HG02759 (cell line): ENCODE data around the gene EPHB6.

Experiments
- ATAC-seq: cut with Tn5 transposase; IDR thresholded peaks from one replicate; pipeline ENCODE4 v1.9.1; 2021; ENCODE audit warnings: mild to moderate bottlenecking, moderate library complexity; ENCODE audit not compliant: unreplicated experiment

Gene EPHB6

GRCh38 chr7:142894112-142894984, 39.5 kb downstream of the EPHB6 start:
- ATAC-seq = no peak

GRCh38 chr7:142894985-142895593, 40.2 kb downstream of the EPHB6 start:
- no peak for ATAC-seq

GRCh38 chr7:142896151-142896550, 41.3 kb downstream of the EPHB6 start:
- no peak for ATAC-seq

- no peak for ATAC-seq
Observed at GRCh38 chr7:142896741-142897379, 42.0 kb downstream of the EPHB6 start.

GRCh38 chr7:142897691-142898090, 42.8 kb downstream of the EPHB6 start:
- ATAC-seq = no peak

- ATAC-seq = no peak
Observed at GRCh38 chr7:142898377-142899170, 43.7 kb downstream of the EPHB6 start.

GRCh38 chr7:142899661-142900060, 44.8 kb downstream of the EPHB6 start:
- no peak for ATAC-seq

GRCh38 chr7:142901426-142902259, 46.8 kb downstream of the EPHB6 start:
- ATAC-seq = no peak

- no peak for ATAC-seq
Observed at GRCh38 chr7:142904128-142904527, 49.3 kb downstream of the EPHB6 start.

- ATAC-seq = no peak
Observed at GRCh38 chr7:142905759-142906158, 50.9 kb downstream of the EPHB6 start.

GRCh38 chr7:142906643-142907042, 51.8 kb downstream of the EPHB6 start:
- ATAC-seq = no peak

GRCh38 chr7:142908290-142908689, 53.4 kb downstream of the EPHB6 start:
- ATAC-seq = no peak

GRCh38 chr7:142908921-142909890, 54.3 kb downstream of the EPHB6 start:
- ATAC-seq = no peak

GRCh38 chr7:142910031-142910433, 55.2 kb downstream of the EPHB6 start:
- no peak for ATAC-seq

GRCh38 chr7:142910481-142910880, 55.6 kb downstream of the EPHB6 start:
- no peak for ATAC-seq

- ATAC-seq = no peak
Observed at GRCh38 chr7:142913051-142913450, 58.2 kb downstream of the EPHB6 start.

- ATAC-seq = no peak
Observed at GRCh38 chr7:142913566-142913965, 58.7 kb downstream of the EPHB6 start.

- no peak for ATAC-seq
Observed at GRCh38 chr7:142914121-142914520, 59.2 kb downstream of the EPHB6 start.

- no peak for ATAC-seq
Observed at GRCh38 chr7:142915315-142915714, 60.4 kb downstream of the EPHB6 start.
